GM10248 (cell line): Measurements from ENCODE around the gene ATP1A3.
"Not testable (repeated sequence)": the region's sequence is repeated elsewhere in the genome, so short reads cannot be mapped to it uniquely, and the experiment has no call there.

ENCODE experiments used
- CTCF ChIA-PET: fragments of 300-600 bp; sonication (Branson Sonifier 250); formaldehyde crosslinking; extraction: SDS; loops from one replicate; lab custom pipeline; 2021; ENCODE audit warnings: antibody characterized with exemption; lab: Yijun Ruan, JAX
- POLR2A ChIA-PET: fragments of 350-650 bp; sonication (Branson Sonifier 250); formaldehyde crosslinking; extraction: SDS; loops from one replicate; lab custom pipeline; 2020; ENCODE audit warnings: antibody characterized with exemption; lab: Yijun Ruan, JAX
- DNase-seq: peaks from one replicate; pipeline ENCODE4 v3.0.0; 2012; ENCODE audit errors: extremely low spot score
- TF ChIP-seq, protein P1 (sequence below): IDR thresholded peaks from 2 replicates; pipeline ENCODE4 v1.5.1; 2012; ENCODE audit warnings: mild to moderate bottlenecking, low read depth; ENCODE audit errors: extremely low read depth, missing control alignments, control extremely low read depth

ATP1A3 gene

DNA sequence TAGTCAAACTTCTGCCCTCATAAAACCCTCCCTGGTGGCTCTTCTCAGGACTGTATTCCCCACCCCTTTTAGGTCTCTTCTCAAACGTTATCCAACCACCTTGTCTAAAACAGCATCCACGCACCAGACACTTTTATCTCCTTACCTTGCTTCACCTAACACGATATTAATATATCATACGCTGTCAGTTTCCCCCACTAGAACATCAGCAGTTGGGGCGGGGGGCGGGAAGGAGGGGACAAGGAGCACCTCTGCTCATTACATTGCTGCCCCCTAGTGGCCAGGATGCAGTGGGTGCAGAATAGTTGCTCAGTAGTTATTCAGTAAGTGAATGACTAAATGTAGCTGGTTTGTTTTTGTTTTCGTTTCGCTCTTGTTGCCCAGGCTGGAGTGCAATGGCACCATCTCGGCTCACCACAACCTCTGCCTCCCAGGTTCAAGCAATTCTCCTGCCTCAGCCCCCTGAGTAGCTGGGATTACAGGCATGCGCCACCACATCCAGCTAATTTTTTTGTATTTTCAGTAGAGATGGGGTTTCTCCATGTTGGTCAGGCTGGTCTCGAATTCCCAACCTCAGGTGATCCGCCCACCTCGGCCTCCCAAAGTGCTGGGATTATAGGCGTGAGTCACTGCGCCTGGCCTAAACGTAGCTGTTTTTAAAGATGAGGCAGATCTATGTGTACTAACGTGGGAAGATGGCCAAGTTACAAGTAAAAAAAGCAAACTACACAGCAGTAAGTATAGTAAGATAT, 40.8 kb upstream of the ATP1A3 start:
- TF ChIP-seq, protein P1, sequence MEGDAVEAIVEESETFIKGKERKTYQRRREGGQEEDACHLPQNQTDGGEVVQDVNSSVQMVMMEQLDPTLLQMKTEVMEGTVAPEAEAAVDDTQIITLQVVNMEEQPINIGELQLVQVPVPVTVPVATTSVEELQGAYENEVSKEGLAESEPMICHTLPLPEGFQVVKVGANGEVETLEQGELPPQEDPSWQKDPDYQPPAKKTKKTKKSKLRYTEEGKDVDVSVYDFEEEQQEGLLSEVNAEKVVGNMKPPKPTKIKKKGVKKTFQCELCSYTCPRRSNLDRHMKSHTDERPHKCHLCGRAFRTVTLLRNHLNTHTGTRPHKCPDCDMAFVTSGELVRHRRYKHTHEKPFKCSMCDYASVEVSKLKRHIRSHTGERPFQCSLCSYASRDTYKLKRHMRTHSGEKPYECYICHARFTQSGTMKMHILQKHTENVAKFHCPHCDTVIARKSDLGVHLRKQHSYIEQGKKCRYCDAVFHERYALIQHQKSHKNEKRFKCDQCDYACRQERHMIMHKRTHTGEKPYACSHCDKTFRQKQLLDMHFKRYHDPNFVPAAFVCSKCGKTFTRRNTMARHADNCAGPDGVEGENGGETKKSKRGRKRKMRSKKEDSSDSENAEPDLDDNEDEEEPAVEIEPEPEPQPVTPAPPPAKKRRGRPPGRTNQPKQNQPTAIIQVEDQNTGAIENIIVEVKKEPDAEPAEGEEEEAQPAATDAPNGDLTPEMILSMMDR: peak; percentile 93
- DNase-seq: peak; percentile 86
- CTCF ChIA-PET: interaction anchor here (0.6 to 2.3 kb wide), 25 partner anchors 8 to 281 kb away, joined by 3 to 26 read pairs (median 4); partner anchors contain the start of gene PAFAH1B3
- POLR2A ChIA-PET: not testable (repeated sequence)

DNA sequence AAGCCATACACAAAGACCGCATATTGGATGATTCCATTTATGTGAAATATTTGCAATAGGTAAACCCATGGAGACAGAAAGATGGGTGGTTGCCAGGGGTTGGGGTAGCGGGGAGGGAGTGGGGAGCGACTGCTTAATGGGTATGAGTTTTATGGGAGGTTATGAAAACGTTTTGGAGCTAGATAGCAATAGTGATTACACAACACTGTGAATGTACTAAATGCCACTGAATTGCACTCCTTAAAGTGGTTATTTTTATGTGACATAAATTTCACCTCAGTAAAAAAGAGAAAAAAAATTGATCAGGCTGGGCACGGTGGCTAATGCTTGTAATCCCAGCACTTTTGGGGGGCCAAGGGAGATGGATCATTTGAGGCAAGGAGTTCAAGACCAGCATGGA, 39.4 kb upstream of the ATP1A3 start:
- POLR2A ChIA-PET: no interaction called here
- TF ChIP-seq, protein P1: no peak
- CTCF ChIA-PET: interaction anchor here (2.3 kb wide), 1 partner anchor 12 kb away, joined by 19 read pairs; no protein-coding TSS in a partner anchor

DNA sequence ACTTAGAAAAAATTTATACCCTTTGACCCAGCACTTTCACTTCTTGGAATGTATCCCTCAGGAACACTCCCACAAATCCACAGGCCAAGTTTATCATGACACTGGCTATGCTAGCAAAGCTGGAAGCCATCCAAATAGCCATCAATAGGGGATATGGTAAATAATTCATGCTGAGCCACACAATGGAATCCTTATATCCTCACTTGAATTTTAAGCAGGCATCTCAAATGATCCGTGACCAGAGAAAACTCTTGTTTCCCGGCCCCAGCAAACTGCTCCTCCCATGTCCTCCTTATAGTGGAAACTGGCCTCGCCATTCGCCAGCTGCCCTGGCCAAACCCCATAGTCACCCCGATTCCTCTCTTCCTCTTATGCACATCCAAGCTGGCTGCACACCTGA, 38.4 kb upstream of the ATP1A3 start:
- TF ChIP-seq, protein P1: no peak
- ChIA-PET POLR2A (no interaction called here), CTCF (interaction anchor here (2.4 kb wide), 1 partner anchor 9 kb away, joined by 7 read pairs; no protein-coding TSS in a partner anchor)
- DNase-seq: no peak

More for the DNA sequence above, 39.4 kb upstream of the ATP1A3 start:
- no peak for DNase-seq

DNA sequence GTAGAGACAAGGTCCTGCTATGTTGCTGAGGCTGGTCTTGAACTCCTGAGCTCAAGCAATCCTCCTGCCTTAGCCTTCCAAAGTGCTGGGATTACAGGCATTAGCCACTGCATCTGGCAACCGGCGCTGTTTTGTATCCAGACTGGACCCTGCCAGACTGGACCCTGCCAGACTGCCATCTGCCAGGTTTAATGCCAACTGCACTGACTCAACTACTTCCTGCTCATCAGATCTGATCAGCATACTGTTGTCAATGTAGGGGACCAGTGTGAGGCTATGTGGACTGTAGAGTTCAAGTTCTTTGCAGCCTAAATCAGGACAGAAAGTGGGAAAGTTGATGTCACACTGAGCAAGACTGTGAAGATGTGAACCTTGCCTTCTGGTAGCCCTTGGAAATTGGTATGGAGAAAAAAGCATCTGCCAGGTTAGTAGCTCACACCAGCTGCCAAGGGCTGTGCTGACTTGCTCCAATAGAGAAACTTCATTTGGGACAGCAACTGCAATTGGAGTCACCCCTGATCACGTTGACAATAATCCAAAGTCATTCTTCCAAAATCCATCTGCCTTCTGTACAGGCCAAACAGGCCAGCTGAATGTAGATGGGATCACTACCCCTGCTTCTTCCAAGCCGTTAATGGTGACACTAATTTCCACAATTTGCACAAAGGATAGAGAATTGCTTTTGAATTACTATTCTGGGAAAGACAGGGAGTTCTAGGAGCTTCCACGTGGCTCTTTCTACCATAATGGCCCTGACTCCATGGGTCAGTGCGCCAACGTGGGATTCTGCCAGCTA, 36.8 kb upstream of the ATP1A3 start:
- no peak for DNase-seq
- ChIA-PET CTCF (interaction anchor here (0.7 to 2.4 kb wide), 5 partner anchors 8 to 32 kb away, joined by 3 to 7 read pairs (median 3); no protein-coding TSS in a partner anchor), POLR2A (no interaction called here)
- TF ChIP-seq, protein P1: no peak

DNA sequence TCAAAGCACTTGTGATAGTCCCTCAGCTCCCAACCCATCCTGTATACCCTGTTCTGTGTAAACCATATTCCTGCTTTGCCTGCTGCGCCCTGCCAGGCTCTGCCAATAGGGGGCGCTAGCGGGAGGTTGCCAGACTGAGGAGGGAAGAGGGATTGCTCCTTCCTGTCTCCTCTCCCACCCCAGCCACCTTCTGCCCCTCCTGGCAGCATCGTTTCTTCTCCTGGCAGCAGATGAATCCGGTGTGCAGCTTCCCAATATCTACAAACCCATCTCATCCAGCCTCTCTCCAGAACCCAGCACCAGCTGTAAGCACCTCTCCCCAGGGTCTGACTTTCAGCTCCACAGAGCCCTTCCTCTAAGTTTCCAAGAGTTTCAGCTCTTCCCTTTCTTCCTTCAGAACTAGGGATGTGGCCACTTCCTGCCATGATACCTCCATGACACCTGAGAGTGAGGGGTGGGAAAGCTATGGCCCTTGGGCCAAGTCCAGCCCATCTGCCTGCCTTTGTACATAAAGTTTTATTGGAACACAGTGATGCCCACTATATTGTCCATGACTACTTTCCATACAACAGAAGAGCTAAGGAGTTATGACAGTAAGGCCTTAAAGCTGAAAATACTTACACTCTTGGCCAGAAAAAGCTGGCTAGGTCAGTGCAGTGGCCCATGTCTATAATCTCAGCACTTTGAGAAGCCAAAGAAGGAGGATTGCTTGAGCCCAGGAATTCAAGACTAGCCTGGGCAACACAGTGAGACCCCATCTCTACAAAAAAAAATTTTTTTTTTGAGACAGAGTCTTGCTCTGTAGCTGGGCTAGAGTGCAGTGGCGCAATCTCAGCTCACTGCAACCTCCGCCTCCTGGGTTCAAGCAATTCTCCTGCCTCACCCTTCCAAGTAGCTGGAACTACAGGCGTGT, 34.5 kb upstream of the ATP1A3 start:
- no peak for DNase-seq
- TF ChIP-seq, protein P1: peak; percentile 61
- POLR2A ChIA-PET: no interaction called here

More for the DNA sequence above, 34.5 kb upstream of the ATP1A3 start:
- CTCF ChIA-PET: interaction anchor here (0.8 to 2.2 kb wide), 10 partner anchors 9 to 233 kb away, joined by 3 to 13 read pairs (median 4); no protein-coding TSS in a partner anchor
